Ishikawa (cell line): ENCODE measurements around the gene CSNK1E.

Source experiments
- CEBPB ChIP-seq: IDR thresholded peaks from 2 replicates; pipeline ENCODE4 v1.6.1; 2012
- CREB1 ChIP-seq: IDR thresholded peaks from 2 replicates; pipeline ENCODE4 v1.6.1; 2012; ENCODE audit warnings: low read depth
- EGR1 ChIP-seq: IDR thresholded peaks from 2 replicates; pipeline ENCODE4 v1.6.1; 2012
- EP300 ChIP-seq: IDR thresholded peaks from 2 replicates; pipeline ENCODE4 v1.6.1; 2012; ENCODE audit warnings: borderline replicate concordance
- FOXM1 ChIP-seq: IDR thresholded peaks from 2 replicates; pipeline ENCODE4 v1.6.1; 2012; ENCODE audit warnings: low read depth, borderline replicate concordance
- MAX ChIP-seq: IDR thresholded peaks from 2 replicates; pipeline ENCODE4 v1.6.1; 2012
- NFIC ChIP-seq: IDR thresholded peaks from 2 replicates; pipeline ENCODE4 v1.6.1; 2012
- RAD21 ChIP-seq: IDR thresholded peaks from 2 replicates; pipeline ENCODE4 v1.6.1; 2012; ENCODE audit warnings: low read depth
- REST ChIP-seq: IDR thresholded peaks from 2 replicates; pipeline ENCODE4 v1.6.1; 2012; ENCODE audit warnings: low read depth, mild to moderate bottlenecking
- TAF1 ChIP-seq: IDR thresholded peaks from 2 replicates; pipeline ENCODE4 v1.6.1; 2012; ENCODE audit warnings: low read depth, mild to moderate bottlenecking
- TCF12 ChIP-seq: IDR thresholded peaks from 2 replicates; pipeline ENCODE4 v1.6.1; 2012; ENCODE audit warnings: low read depth
- TEAD4 ChIP-seq: IDR thresholded peaks from 2 replicates; pipeline ENCODE4 v1.6.1; 2012
- USF1 ChIP-seq: IDR thresholded peaks from 2 replicates; pipeline ENCODE4 v1.6.1; 2012
- YY1 ChIP-seq: IDR thresholded peaks from 2 replicates; pipeline ENCODE4 v1.6.1; 2012; ENCODE audit warnings: low read depth
- ZBTB7A ChIP-seq: IDR thresholded peaks from 2 replicates; pipeline ENCODE4 v1.6.1; 2012; ENCODE audit warnings: low read depth

The CSNK1E gene

GRCh38 chr22:38250643-38251340 is 66.4 kb downstream of the CSNK1E start:
- TF ChIP-seq REST (no peak), EGR1 (no peak), TEAD4 (no peak), EP300 (no peak), CREB1 (no peak), FOXM1 (no peak), TAF1 (no peak), TCF12 (no peak), NFIC (no peak), MAX (no peak), RAD21 (no peak), YY1 (no peak), CEBPB (no peak), USF1 (no peak), ZBTB7A (no peak)

- TF ChIP-seq CEBPB (no peak), MAX (no peak), EGR1 (no peak), REST (no peak), EP300 (no peak), TEAD4 (no peak), TAF1 (no peak), USF1 (no peak), NFIC (no peak), YY1 (no peak), ZBTB7A (no peak), TCF12 (no peak), RAD21 (no peak), FOXM1 (no peak), CREB1 (no peak)
These were observed 67.2 kb downstream of the CSNK1E start for GRCh38 chr22:38249803-38250642.

- TF ChIP-seq RAD21 (no peak), CEBPB (no peak)
These were observed 67.9 kb downstream of the CSNK1E start for GRCh38 chr22:38249301-38249700.

GRCh38 chr22:38248280-38248679 is 69.0 kb downstream of the CSNK1E start:
- no peak for TF ChIP-seq FOXM1
- TF ChIP-seq NFIC, result no peak
- TF ChIP-seq ZBTB7A, result no peak
- TF ChIP-seq MAX, result no peak
- TF ChIP-seq REST, result no peak
- TF ChIP-seq YY1, result no peak
- TF ChIP-seq TCF12, result no peak
- no peak for TF ChIP-seq TAF1
- TF ChIP-seq RAD21, result no peak
- no peak for TF ChIP-seq EGR1
- no peak for TF ChIP-seq CREB1
- no peak for TF ChIP-seq EP300
- no peak for TF ChIP-seq USF1
- TF ChIP-seq TEAD4, result no peak
- no peak for TF ChIP-seq CEBPB
